Endothelial cell of umbilical vein (primary cell): Measurements from ENCODE around the gene SLC44A1. TPM values are rescaled to one million over a fixed set of nuclear protein-coding genes. Genes with fewer than 3 reads are reported as not detected.

ENCODE experiments used
- BruUV-seq: library from RNA; stranded (reverse); fragments of 400-500 nt; replicated peaks from 2 replicates; lab custom pipeline; 2021; lab: Mats Ljungman, UMichigan
- CTCF ChIA-PET: fragments of 300-600, 350-600 bp; sonication (Branson Sonifier 250); formaldehyde crosslinking; loops from one replicate; lab custom pipeline; 2021; ENCODE audit warnings: antibody characterized with exemption, inconsistent platforms; lab: Charles Lee
- POLR2A ChIA-PET: fragments of 300-600, 350-600 bp; sonication (Branson Sonifier 250); formaldehyde crosslinking; loops from one replicate; lab custom pipeline; 2021; ENCODE audit warnings: antibody characterized with exemption, inconsistent platforms; lab: Charles Lee
- DNase-seq: peaks from one replicate; pipeline ENCODE4 v3.0.0-alpha.2; 2011; ENCODE audit warnings: low read depth, low spot score
- FAIRE-seq: peaks from 2 replicates; lab custom pipeline; 2011; peaks lifted over from hg19 to GRCh38; lab: Jason Lieb, UNC
- H2AFZ ChIP-seq: 2 replicates; pipeline ENCODE4 v1.6.0; 2012; ENCODE audit warnings: low read depth, low read length, control low read depth, inconsistent platforms
- H3K27ac ChIP-seq: 2 replicates; pipeline ENCODE4 v1.5.1; 2011; ENCODE audit warnings: low read depth, mild to moderate bottlenecking, control low read depth, low read length, moderate library complexity; ENCODE audit not compliant: insufficient read depth
- H3K27me3 ChIP-seq, 2 experiments: 2 replicates each; pipeline versions ENCODE4 v1.6.0 to v1.6.1; 2011; ENCODE audit warnings: low read length in 2 of 2, mixed read lengths in 1 of 2; ENCODE audit not compliant: control insufficient read depth in 2 of 2, insufficient read depth in 2 of 2
- H3K36me3 ChIP-seq, 2 experiments: 2 replicates in 1 of 2; 3 replicates in 1 of 2; pipeline ENCODE4 v1.5.1; 2011; ENCODE audit warnings: low read length in 2 of 2, mild to moderate bottlenecking in 1 of 2, moderate library complexity in 1 of 2; ENCODE audit not compliant: control insufficient read depth in 2 of 2, insufficient read depth in 2 of 2; ENCODE audit errors: extremely low read depth in 1 of 2
- H3K4me1 ChIP-seq: 3 replicates; pipeline ENCODE4 v1.5.1; 2011; ENCODE audit warnings: mild to moderate bottlenecking, low read length; ENCODE audit not compliant: control insufficient read depth, insufficient read depth; ENCODE audit errors: extremely low read depth
- H3K4me2 ChIP-seq: 2 replicates; pipeline ENCODE4 v1.6.1; 2011; ENCODE audit warnings: low read length, control low read depth, mixed read lengths; ENCODE audit not compliant: insufficient read depth
- H3K4me3 ChIP-seq, 3 experiments: fragments of 200-600 bp in 1 of 3; sonication (generic), shearing (Covaris generic) in 1 of 3; replicated peaks in 1 of 3; 2 replicates each; pipeline ENCODE4 v1.5.1; 2011 to 2016; ENCODE audit warnings: control low read depth in 3 of 3, low read length in 3 of 3, mild to moderate bottlenecking in 2 of 3, inconsistent platforms in 1 of 3, low read depth in 1 of 3, moderate library complexity in 1 of 3; ENCODE audit not compliant: insufficient read depth in 1 of 3
- H3K79me2 ChIP-seq: 2 replicates; pipeline ENCODE4 v1.6.0; 2012; ENCODE audit warnings: low read length, inconsistent platforms; ENCODE audit not compliant: control insufficient read depth, insufficient read depth
- H3K9ac ChIP-seq: replicated peaks from 2 replicates; pipeline ENCODE3; 2011; ENCODE audit warnings: low read length, control low read depth; ENCODE audit not compliant: insufficient read depth; ENCODE audit errors: extremely low read depth
- H3K9me1 ChIP-seq: replicated peaks from 3 replicates; pipeline ENCODE4 v1.6.0; 2011; ENCODE audit warnings: mild to moderate bottlenecking, low read length; ENCODE audit not compliant: control insufficient read depth, insufficient read depth; ENCODE audit errors: extremely low read depth
- H3K9me3 ChIP-seq: replicated peaks from 2 replicates; pipeline ENCODE4 v1.5.1; 2012; ENCODE audit warnings: low read length, inconsistent platforms; ENCODE audit not compliant: control insufficient read depth, insufficient read depth
- H4K20me1 ChIP-seq: replicated peaks from 2 replicates; pipeline ENCODE3; 2011; ENCODE audit warnings: mild to moderate bottlenecking, low read length; ENCODE audit not compliant: control insufficient read depth, insufficient read depth; ENCODE audit errors: extremely low read depth
- CTCF ChIP-seq, 2 donors: IDR thresholded peaks; 1 replicate in 1 of 2; 2 replicates in 1 of 2; pipeline ENCODE4 v1.5.1; 2011; ENCODE audit warnings: low read length in 2 of 2, mild to moderate bottlenecking in 2 of 2, moderate library complexity in 2 of 2, control low read depth in 1 of 2, inconsistent platforms in 1 of 2, low read depth in 1 of 2; ENCODE audit not compliant: insufficient read depth in 1 of 2; ENCODE audit errors: extremely low read depth in 1 of 2
- EZH2 ChIP-seq: IDR thresholded peaks from 2 replicates; pipeline ENCODE4 v1.6.1; 2012; ENCODE audit warnings: borderline replicate concordance, low read depth, mild to moderate bottlenecking, moderate library complexity, low read length, inconsistent platforms; ENCODE audit not compliant: severe bottlenecking
- FOS ChIP-seq: IDR thresholded peaks from 2 replicates; pipeline ENCODE4 v1.6.1; 2011; ENCODE audit warnings: mild to moderate bottlenecking, low read length, moderate library complexity, borderline replicate concordance; ENCODE audit not compliant: insufficient read depth
- GATA2 ChIP-seq: IDR thresholded peaks from 2 replicates; pipeline ENCODE4 v1.7.0; 2011; ENCODE audit warnings: low read depth, mild to moderate bottlenecking, moderate library complexity, mixed read lengths, low read length; ENCODE audit not compliant: insufficient read length, insufficient read depth
- JUN ChIP-seq: IDR thresholded peaks from 2 replicates; pipeline ENCODE4 v1.6.1; 2011; ENCODE audit warnings: borderline replicate concordance, low read depth; ENCODE audit not compliant: insufficient read length, insufficient read depth
- MYC ChIP-seq: IDR thresholded peaks from one replicate; pipeline ENCODE4 v1.6.1; 2011; ENCODE audit warnings: mild to moderate bottlenecking, low read depth, low read length
- POLR2A ChIP-seq: IDR thresholded peaks from 2 replicates; pipeline ENCODE4 v1.6.1; 2012; ENCODE audit warnings: low read depth, mild to moderate bottlenecking, control low read depth, low read length
- POLR2AphosphoS5 ChIP-seq: IDR thresholded peaks from 2 replicates; pipeline ENCODE4 v1.6.1; 2012; ENCODE audit warnings: low read depth, mild to moderate bottlenecking, control low read depth, low read length, moderate library complexity; ENCODE audit not compliant: insufficient read depth
- dilution Hi-C: fragments of 300-500 bp; cut with MboI; formaldehyde crosslinking; loops from one replicate; pipeline ENCODE4 v1.15.0; 2019; ENCODE audit warnings: low sequenced_read_pairs; ENCODE audit not compliant: extremely low pct_ligation_motif_present
- intact Hi-C: fragments of 100-400 bp; cut with micrococcal nuclease; formaldehyde crosslinking; loops from one replicate; pipeline ENCODE4 v1.10.0; 2022
- polyA plus RNA-seq, 4 experiments: library from polyadenylated mRNA; depleted of rRNA in 3 of 4; stranded (reverse) in 3 of 4; unstranded in 1 of 4; fragments of >200 nt; gene quantifications; 2 replicates each; pipeline versions ENCODE4 v1.2.1 to v1.2.3, GENCODE V29; 2011 to 2012; ENCODE audit warnings: missing spikeins in 1 of 4
- total RNA-seq: library from RNA; stranded (reverse); gene quantifications from 2 replicates; pipeline ENCODE4 v1.2.3, GENCODE V29; 2021
- TF ChIP-seq, protein P1 (sequence below): IDR thresholded peaks from 2 replicates; pipeline ENCODE4 v1.6.1; 2011; ENCODE audit not compliant: insufficient read depth, insufficient read length

SLC44A1 gene
- total and polyA plus RNA-seq, 2 donors (not counting 3 experiments of a cell fraction or from before 2014, with no cell fraction given), result 16.1 to 37.7 TPM

DNA sequence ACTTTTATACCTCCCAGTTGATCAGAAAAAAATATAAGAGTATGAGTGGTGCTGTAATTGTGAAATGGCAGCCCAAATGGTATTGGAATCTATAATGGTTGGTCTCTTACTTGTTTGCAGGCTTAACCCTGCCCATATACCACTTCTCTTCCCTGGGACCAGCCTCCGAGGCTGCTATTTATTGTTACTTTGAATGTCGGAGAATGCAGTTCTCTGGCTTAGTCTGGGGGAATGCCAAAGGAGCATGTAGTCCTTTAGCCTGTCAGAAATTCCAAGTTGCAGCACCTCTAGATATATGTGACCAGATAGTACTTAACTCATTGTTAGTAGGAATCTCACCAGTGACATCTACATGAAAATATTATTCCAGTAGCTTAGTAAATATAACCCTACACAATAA is 47.5 kb downstream of the SLC44A1 start:
- H3K27me3 ChIP-seq, result no peaks in the 10 kb centered on the region
- DNase-seq (no peak), FAIRE-seq (no peak)
- H3K9me3 ChIP-seq, result no peaks in the 10 kb centered on the region
- POLR2A ChIA-PET, result no interaction called here
- H3K4me2 ChIP-seq, result no peak overlapping the region
- no peaks in the 10 kb centered on the region for H4K20me1 ChIP-seq
- no peak overlapping the region for H3K9ac ChIP-seq
- peaks cover 2% of the 10 kb centered on the region for H3K79me2 ChIP-seq
- H3K4me1 ChIP-seq, result peaks cover 11% of the 10 kb centered on the region
- TF ChIP-seq EZH2 (no peak), FOS (no peak), CTCF (IDR thresholded peaks at IDR 0.05; ENCODE audit: extremely low read depth in 1 of 2, insufficient read depth in 1 of 2, low read depth in 1 of 2, low read length in 2 of 2) (no peak), POLR2A (no peak), JUN (no peak), MYC (no peak), POLR2AphosphoS5 (no peak), GATA2 (no peak)
- TF ChIP-seq, protein P1, sequence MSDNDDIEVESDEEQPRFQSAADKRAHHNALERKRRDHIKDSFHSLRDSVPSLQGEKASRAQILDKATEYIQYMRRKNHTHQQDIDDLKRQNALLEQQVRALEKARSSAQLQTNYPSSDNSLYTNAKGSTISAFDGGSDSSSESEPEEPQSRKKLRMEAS, result no peak
- H2AFZ ChIP-seq, result no peak overlapping the region
- H3K9me1 ChIP-seq, result peaks cover 3% of the 10 kb centered on the region
- dilution Hi-C loops, result no loop called here
- intact Hi-C loops, result no loop called here
- H3K4me3 ChIP-seq, result no peak overlapping the region
- CTCF ChIA-PET, result interaction anchor here (1.1 to 1.6 kb wide), 2 partner anchors 40 to 45 kb away, joined by 3 read pairs; no protein-coding TSS in a partner anchor
- H3K27ac ChIP-seq, result no peak overlapping the region
- no TSS peak for BruUV-seq
- H3K36me3 ChIP-seq, result no peaks in the 10 kb centered on the region
